ENCODE measurements around the gene OTOP3. TPM values are rescaled to one million over a fixed set of nuclear protein-coding genes. Genes with fewer than 3 reads are reported as not detected.

The OTOP3 gene
- total RNA-seq, 1 donor from 2014 or later = not detected

GRCh38 chr17:74921769-74922168, 13.9 kb upstream of the OTOP3 start:
- no peak for DNase-seq
- Mint-ChIP-seq H3K4me1 (ENCODE audit: low read depth, unreplicated experiment) (peaks cover 2% of the 10 kb centered on the region), H3K27me3 (ENCODE audit: unreplicated experiment) (peaks cover 21% of the 10 kb centered on the region), H3K4me3 (ENCODE audit: unreplicated experiment) (no peak overlapping the region), H3K27ac (ENCODE audit: unreplicated experiment) (no peak overlapping the region), H3K36me3 (ENCODE audit: unreplicated experiment) (no peaks in the 10 kb centered on the region), H3K9me3 (ENCODE audit: unreplicated experiment) (peaks cover 1% of the 10 kb centered on the region)
- TF ChIP-seq CTCF (IDR thresholded peaks at IDR 0.05; ENCODE audit: partially characterized antibody, unreplicated experiment) = no peak

GRCh38 chr17:74922172-74922571, 13.5 kb upstream of the OTOP3 start:
- Mint-ChIP-seq H3K4me1 (ENCODE audit: low read depth, unreplicated experiment) (peaks cover 2% of the 10 kb centered on the region), H3K9me3 (ENCODE audit: unreplicated experiment) (peaks cover 1% of the 10 kb centered on the region), H3K27ac (ENCODE audit: unreplicated experiment) (no peak overlapping the region), H3K27me3 (ENCODE audit: unreplicated experiment) (peaks cover 21% of the 10 kb centered on the region), H3K4me3 (ENCODE audit: unreplicated experiment) (no peak overlapping the region), H3K36me3 (ENCODE audit: unreplicated experiment) (no peaks in the 10 kb centered on the region)
- DNase-seq = no peak
- TF ChIP-seq CTCF (IDR thresholded peaks at IDR 0.05; ENCODE audit: partially characterized antibody, unreplicated experiment) = no peak

- Mint-ChIP-seq H3K27me3 (ENCODE audit: unreplicated experiment) (peaks cover 21% of the 10 kb centered on the region), H3K4me3 (ENCODE audit: unreplicated experiment) (no peak within 1 kb of the TSS), H3K27ac (ENCODE audit: unreplicated experiment) (no peak within 1 kb of the TSS), H3K4me1 (ENCODE audit: low read depth, unreplicated experiment) (peaks cover 2% of the 10 kb centered on the region), H3K36me3 (ENCODE audit: unreplicated experiment) (no peaks in the 10 kb centered on the region), H3K9me3 (ENCODE audit: unreplicated experiment) (no peaks in the 10 kb centered on the region)
- no peak for DNase-seq
- no peak for TF ChIP-seq CTCF (IDR thresholded peaks at IDR 0.05; ENCODE audit: partially characterized antibody, unreplicated experiment)
Measured at GRCh38 chr17:74922694-74923537, 12.8 kb upstream of the OTOP3 start, which contains the start of gene USH1G. Gene USH1G (minus strand): TSS chr17:74923255. CDS start chr17:74923073, 182 bp downstream.

GRCh38 chr17:74923538-74924249, 12.0 kb upstream of the OTOP3 start:
- Mint-ChIP-seq H3K4me3 (ENCODE audit: unreplicated experiment) (no peak overlapping the region), H3K4me1 (ENCODE audit: low read depth, unreplicated experiment) (peaks cover 2% of the 10 kb centered on the region), H3K27ac (ENCODE audit: unreplicated experiment) (no peak overlapping the region), H3K27me3 (ENCODE audit: unreplicated experiment) (peaks cover 24% of the 10 kb centered on the region), H3K36me3 (ENCODE audit: unreplicated experiment) (peaks cover 5% of the 10 kb centered on the region), H3K9me3 (ENCODE audit: unreplicated experiment) (peaks cover 1% of the 10 kb centered on the region)
- peak; percentile 99 for TF ChIP-seq CTCF (IDR thresholded peaks at IDR 0.05; ENCODE audit: partially characterized antibody, unreplicated experiment)
- DNase-seq = peak; percentile 84

All from glutamatergic neuron (in vitro differentiated cells).